HepG2 (cell line): ENCODE measurements around the gene DAPK3. TPM values are rescaled to one million over a fixed set of nuclear protein-coding genes. Genes with fewer than 3 reads are reported as not detected.

Source experiments
- ARID3A ChIP-seq: IDR thresholded peaks from 2 replicates; pipeline ENCODE4 v1.6.1; 2012; ENCODE audit warnings: low read depth, low read length, improper control_type of control experiment
- ATF1 ChIP-seq: IDR thresholded peaks from 2 replicates; pipeline ENCODE4 v1.6.1; 2016; ENCODE audit warnings: mild to moderate bottlenecking, control low read depth
- CHD2 ChIP-seq: IDR thresholded peaks from 2 replicates; pipeline ENCODE4 v1.6.1; 2011; ENCODE audit warnings: low read depth, low read length, improper control_type of control experiment
- FIP1L1 ChIP-seq: fragments of 200-400 bp; formaldehyde crosslinking; IDR thresholded peaks from 2 replicates; pipeline ENCODE4 v1.6.1; 2018; ENCODE audit warnings: low read depth, mild to moderate bottlenecking, low read length, moderate library complexity, borderline replicate concordance; ENCODE audit not compliant: insufficient read depth
- NFKB2 ChIP-seq: sonication (generic); formaldehyde crosslinking; IDR thresholded peaks from 2 replicates; pipeline ENCODE4 v1.4.0; 2020; ENCODE audit warnings: missing genetic modification reagents, borderline replicate concordance
- NR2F6 ChIP-seq, 2 experiments: IDR thresholded peaks; 2 replicates each; pipeline ENCODE4 v1.6.1; 2016; ENCODE audit warnings: antibody characterized with exemption in 1 of 2, mild to moderate bottlenecking in 1 of 2
- NRL ChIP-seq: sonication (generic); formaldehyde crosslinking; IDR thresholded peaks from 2 replicates; pipeline ENCODE4 v1.5.0; 2020; ENCODE audit warnings: missing genetic modification reagents, mild to moderate bottlenecking, moderate library complexity, borderline replicate concordance
- RXRB ChIP-seq: IDR thresholded peaks from 2 replicates; pipeline ENCODE4 v1.6.1; 2016; ENCODE audit warnings: borderline replicate concordance, missing genetic modification reagents, missing compliant biosample characterization
- ZHX2 ChIP-seq, 2 experiments: sonication (generic) in 1 of 2; formaldehyde crosslinking in 1 of 2; IDR thresholded peaks; 2 replicates each; pipeline versions ENCODE4 v1.6.1 to v1.9.0; 2014 to 2022; ENCODE audit warnings: antibody characterized with exemption in 1 of 2, borderline replicate concordance in 1 of 2, inconsistent platforms in 1 of 2, low read depth in 1 of 2, missing genetic modification reagents in 1 of 2
- ZNF142 ChIP-seq: sonication (generic); formaldehyde crosslinking; IDR thresholded peaks from 2 replicates; pipeline ENCODE4 v1.4.0; 2020; ENCODE audit warnings: missing genetic modification reagents
- ZNF225 ChIP-seq: sonication (generic); formaldehyde crosslinking; IDR thresholded peaks from 2 replicates; pipeline ENCODE4 v1.4.0; 2020; ENCODE audit warnings: mild to moderate bottlenecking, missing genetic modification reagents
- ZNF614 ChIP-seq: IDR thresholded peaks from 2 replicates; pipeline ENCODE4 v1.6.1; 2018; ENCODE audit warnings: missing biosample characterization, missing genetic modification reagents, inconsistent platforms, borderline replicate concordance
- ZNF724P ChIP-seq: sonication (generic); formaldehyde crosslinking; IDR thresholded peaks from 2 replicates; pipeline ENCODE4 v1.8.0; 2022; ENCODE audit warnings: missing genetic modification reagents, borderline replicate concordance
- ZSCAN29 ChIP-seq: sonication (generic); formaldehyde crosslinking; conservative IDR thresholded peaks from 2 replicates; pipeline ENCODE4 v1.4.0; 2020; ENCODE audit warnings: mild to moderate bottlenecking, missing genetic modification reagents
- polyA plus RNA-seq, 8 experiments: library from polyadenylated mRNA; depleted of rRNA in 3 of 8; stranded (reverse) in 7 of 8; unstranded in 1 of 8; fragments of >200 nt; fragmentation: Illumina TruSeq in 4 of 8; extraction: Trizol in 4 of 8; gene quantifications; 2 replicates each; pipeline versions ENCODE4 v1.2.1 to v1.2.3, GENCODE V29; 2011 to 2016; ENCODE audit warnings: low read depth in 4 of 8, missing spikeins in 1 of 8, mixed read lengths in 1 of 8; ENCODE audit not compliant: insufficient read depth in 1 of 8
- total RNA-seq, 5 experiments: library from RNA; depleted of rRNA; stranded (reverse); fragments of >200 nt; fragmentation: Illumina TruSeq; extraction: Trizol; gene quantifications; 2 replicates each; pipeline ENCODE4 v1.2.3, GENCODE V29; 2016; ENCODE audit warnings: low read depth in 1 of 5

The DAPK3 gene
- total and polyA plus RNA-seq, 2 of the 13 experiments (the other 11 are each of a cell fraction or from before 2014, with no cell fraction given): 30.5 to 37.3 TPM

GRCh38 chr19:3970808-3971598 is at the start of gene DAPK3 (continued):
- TF ChIP-seq ZNF142 (peak; percentile 43; the same call in 1 of the 2 replicates), ZNF614 (CRISPR knock-in tag) (no peak), ZNF225 (no peak), NFKB2 (no peak), NR2F6 (IDR thresholded peaks at IDR 0.05) (no peak), NR2F6 (CRISPR knock-in tag; IDR thresholded peaks at IDR 0.05) (0 out of 2 replicates have a peak, but pooled peaks have one; percentile 9), ARID3A (no peak), NRL (peak; percentile 38; the same call in 1 of the 2 replicates), ATF1 (CRISPR knock-in tag) (peak; percentile 71), CHD2 (peak; percentile 78), ZSCAN29 (CRISPR knock-in tag) (no peak), ZNF724P (CRISPR knock-in tag) (no peak), ZHX2 (IDR thresholded peaks at IDR 0.05; ENCODE audit: low read depth) (0 out of 2 replicates have a peak, but pooled peaks have one; percentile 34), ZHX2 (CRISPR knock-in tag; IDR thresholded peaks at IDR 0.05; ENCODE audit: borderline replicate concordance) (no peak), FIP1L1 (peak; percentile 94), RXRB (peak; percentile 37; the same call in 1 of the 2 replicates)
